COLO668 (cell line): ENCODE results near the gene MAD1L1.
"Not testable (repeated sequence)": the region's sequence is repeated elsewhere in the genome, so short reads cannot be mapped to it uniquely, and the experiment has no call there.

Experiments used
- DNase-seq: peaks from one replicate; lab custom pipeline; 2025; ENCODE audit not compliant: unreplicated experiment; lab: John Stamatoyannopoulos, UW

Gene MAD1L1

DNA sequence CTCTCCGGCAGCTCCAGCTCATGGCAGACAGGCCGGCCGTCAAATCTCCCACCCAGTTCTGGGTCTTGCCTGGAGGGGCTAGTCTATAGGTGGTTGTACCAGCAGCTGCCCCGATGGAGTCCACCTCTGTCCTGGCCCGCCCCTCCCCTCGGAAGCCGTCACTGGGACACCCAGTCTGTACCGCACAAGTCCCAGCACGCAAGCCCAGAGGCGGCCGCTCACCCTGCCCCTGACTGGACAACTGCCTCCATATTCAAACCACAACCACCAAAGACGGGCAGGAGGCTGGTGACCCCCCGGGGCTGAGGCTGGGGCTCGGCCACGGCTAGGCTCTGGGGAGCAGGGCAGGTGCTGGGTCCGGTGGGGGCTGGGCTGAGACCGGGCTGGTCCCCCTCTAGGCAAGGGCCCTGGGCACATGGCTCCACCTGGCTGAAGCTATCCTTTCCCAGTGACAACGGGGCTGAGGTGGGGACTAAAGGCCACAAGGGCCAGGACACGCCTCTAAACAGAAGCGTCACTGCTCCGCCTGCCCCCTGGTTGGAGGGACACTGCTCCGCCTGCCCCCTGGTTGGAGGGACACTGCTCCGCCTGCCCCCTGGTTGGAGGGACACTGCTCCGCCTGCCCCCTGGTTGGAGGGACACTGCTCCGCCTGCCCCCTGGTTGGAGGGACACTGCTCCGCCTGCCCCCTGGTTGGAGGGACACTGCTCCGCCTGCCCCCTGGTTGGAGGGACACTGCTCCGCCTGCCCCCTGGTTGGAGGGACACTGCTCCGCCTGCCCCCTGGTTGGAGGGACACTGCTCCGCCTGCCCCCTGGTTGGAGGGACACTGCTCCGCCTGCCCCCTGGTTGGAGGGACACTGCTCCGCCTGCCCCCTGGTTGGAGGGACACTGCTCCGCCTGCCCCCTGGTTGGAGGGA lies 371.6 kb downstream of the MAD1L1 start:
- not testable (repeated sequence) for DNase-seq

DNA sequence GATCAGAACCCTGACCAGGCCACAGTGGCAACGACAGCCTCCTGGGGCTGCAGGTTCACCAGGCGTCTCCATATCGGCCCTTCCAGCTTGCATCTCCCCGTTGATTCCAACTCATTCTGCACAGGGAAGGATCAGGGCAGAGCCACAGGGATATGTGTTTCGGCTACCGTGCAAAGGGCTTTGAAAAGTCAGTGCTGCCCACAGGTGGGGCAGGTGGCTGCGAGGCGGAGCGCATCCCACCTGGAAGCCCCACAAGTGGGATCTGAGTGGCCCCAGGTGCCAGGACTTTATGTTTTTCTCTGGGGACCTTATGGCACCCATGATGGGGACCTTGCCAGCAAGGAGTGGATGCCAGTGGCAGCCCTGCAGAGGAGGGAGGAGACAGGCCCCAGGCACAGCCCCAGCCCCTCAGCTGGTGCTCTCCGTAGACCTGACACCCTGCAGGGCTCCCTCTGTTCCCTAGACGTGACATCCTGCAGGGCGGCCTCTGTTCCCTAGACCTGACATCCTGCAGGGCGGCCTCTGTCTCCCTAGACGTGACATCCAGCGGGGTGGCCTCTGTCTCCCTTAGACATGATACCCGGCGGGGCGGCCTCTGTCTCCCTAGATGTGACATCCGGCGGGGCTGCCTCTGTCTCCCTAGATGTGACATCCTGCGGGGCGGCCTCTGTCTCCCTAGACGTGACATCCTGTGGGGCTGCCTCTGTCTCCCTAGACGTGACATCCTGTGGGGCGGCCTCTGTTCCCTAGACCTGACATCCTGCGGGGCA lies 373.3 kb downstream of the MAD1L1 start:
- no peak for DNase-seq

DNA sequence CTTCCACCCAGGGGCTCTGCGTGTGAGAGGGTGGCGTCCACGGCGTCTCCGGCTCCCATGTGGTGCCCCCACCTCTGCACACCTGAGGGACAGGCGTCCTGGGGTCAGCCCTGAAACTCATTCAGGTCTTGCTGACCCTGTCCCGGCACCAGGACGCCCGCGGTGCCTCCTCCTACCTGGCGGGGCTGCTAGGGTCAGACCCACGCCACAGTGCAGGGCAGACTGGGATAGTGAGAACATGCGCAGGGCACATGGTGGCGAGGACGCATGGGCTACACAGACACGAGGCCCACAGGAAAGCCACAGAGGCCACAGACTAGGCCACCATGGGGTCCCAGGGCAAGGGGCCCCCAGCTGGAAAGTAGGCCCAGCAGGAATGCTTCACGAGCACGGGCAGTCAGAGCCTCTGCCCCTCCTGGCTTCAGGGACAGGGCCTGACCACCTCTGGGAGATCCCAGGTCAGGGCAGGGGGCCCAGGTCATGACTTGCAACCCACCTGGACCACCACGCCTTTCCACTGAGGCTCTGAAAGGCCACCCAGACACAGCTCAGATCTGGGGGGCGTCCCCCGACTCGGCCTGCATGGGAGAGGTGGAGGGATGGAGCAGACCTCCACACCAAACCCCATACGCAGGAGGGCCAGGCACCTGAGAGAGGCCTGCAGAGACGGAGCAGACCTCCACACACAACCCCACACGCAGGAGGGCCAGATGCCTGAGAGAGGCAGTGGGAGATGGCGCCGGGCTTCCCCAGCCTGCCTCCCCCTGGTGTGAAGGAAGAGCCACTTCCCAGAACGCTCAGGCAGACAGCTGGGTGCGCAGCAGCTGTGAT lies 374.1 kb downstream of the MAD1L1 start:
- no peak for DNase-seq

DNA sequence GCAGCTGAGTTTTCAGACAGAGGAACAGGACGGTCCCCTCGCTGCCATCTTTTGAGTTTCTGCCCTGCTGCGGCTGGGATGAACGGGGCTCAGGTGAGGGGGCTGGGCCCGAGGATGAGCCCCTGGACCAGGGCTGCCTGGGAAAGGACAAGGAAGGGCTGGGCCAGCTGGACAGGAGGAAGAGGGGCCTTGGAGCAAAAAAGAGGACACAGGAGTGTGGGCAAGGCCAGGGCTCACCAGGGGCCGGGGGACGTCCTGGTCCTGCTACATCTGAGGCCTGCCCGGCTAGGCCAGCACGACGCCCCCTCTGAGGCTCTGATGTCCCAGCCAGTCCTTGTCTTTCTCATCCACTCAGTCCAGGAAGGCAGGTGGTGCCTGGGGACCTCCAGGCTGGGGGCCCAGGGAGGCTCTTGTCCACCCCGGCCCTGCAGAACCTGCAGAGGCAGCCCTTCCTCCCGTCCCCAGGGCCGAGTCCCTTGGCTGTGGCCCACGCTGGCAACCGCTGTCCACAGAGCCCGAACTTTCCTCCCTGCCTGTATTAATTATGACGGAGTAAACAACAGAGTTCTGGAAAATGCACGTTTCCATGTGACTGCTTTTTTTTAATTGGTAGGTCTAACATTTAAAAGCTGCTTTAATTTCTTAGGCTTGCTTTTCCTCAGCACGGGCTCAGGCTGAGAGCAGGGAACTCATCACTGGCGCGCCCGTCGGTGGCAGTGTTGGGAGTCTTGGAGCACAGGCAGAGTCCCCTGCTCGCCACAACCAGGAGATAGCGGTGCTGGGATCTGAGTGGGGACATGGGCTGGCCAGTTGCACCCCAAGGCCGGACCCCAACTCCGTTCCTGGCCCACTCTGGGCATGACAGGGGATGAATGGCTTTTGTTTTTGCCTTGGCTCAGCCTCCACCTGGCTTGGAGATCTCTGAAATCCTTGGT lies 375.0 kb downstream of the MAD1L1 start:
- no peak for DNase-seq

DNA sequence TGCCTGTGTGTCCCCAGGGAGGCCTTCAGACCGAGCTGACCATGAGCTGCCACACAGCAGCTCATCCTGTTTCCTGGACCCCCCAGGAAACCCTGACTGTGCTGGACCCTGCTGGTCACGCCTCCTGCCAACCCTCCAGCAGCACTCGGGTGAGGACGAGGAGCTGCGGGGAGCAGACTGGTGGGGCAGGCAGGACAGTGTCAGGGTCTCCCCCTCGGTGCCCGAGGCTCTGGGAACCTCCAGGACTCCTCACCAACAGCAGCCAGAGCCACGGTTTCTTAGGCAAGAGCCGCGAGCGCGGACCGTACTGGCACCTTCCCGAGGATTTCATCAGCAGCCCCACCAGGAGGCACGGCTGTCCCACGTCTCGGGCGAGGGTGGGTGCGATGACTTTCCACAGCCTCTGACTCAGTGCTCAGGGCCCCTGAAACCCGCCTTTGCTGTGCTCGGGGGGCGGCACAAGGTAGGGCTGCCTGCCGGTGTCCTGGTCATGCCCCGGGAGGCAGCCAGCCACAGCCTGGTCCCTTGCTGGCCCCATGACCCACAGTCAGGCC lies 375.8 kb downstream of the MAD1L1 start:
- DNase-seq, result no peak

DNA sequence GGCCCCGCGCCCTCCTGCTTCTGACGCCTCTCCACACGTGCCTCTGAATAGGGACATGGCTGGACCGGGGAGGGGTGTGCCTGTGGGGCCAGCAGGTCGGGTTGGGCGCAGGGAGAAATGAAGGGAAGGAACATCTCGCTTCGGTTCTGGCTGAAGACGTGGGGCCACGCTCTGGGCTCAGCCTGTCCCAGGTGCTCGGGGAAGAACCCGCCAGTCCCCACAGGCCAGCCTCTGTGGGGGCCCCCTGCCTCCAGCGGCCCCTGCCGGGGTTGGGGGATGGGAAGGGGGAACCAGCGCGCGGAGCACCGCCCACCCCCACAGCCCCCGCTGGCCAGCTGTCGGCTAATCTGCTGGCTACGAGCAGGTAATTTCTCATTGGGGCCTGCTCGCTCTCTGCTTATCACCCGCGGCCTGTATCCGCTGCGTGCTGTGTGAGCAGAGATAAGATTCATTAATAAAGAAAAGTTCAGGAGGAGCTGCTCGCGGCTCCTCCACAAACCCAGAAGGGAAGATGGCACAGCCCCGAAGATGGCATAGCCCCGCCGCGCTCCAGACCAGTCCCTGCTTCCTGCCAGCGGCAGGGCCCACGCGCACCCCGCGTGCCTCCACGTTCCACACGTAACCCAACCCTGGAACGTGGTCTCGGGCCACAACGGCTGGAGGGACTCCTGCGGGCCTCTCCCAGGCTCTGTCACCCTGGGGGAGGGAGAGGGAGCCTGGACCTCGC lies 376.4 kb downstream of the MAD1L1 start:
- no peak for DNase-seq

DNA sequence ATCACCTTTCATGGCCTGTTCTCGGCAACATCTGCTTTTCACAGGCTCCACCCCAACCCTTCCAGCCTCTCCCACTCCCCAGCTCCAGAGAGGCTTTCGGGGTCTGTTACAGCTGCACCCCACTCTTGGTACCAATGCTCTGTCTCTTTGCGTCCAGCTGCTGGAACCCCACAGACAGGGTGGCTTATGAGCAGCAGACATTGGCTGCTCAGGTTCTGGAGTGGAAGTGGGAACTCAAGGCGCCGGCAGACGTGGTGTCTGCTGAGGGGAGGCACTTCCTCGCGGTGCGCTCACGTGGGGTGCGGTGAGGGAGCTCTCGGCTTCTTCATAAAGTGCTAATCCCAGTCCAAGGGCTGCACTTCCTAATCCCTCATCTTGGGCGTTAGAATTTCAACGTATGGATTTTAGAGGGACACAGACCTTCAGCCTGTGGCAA lies 377.0 kb downstream of the MAD1L1 start:
- DNase-seq, result no peak

DNA sequence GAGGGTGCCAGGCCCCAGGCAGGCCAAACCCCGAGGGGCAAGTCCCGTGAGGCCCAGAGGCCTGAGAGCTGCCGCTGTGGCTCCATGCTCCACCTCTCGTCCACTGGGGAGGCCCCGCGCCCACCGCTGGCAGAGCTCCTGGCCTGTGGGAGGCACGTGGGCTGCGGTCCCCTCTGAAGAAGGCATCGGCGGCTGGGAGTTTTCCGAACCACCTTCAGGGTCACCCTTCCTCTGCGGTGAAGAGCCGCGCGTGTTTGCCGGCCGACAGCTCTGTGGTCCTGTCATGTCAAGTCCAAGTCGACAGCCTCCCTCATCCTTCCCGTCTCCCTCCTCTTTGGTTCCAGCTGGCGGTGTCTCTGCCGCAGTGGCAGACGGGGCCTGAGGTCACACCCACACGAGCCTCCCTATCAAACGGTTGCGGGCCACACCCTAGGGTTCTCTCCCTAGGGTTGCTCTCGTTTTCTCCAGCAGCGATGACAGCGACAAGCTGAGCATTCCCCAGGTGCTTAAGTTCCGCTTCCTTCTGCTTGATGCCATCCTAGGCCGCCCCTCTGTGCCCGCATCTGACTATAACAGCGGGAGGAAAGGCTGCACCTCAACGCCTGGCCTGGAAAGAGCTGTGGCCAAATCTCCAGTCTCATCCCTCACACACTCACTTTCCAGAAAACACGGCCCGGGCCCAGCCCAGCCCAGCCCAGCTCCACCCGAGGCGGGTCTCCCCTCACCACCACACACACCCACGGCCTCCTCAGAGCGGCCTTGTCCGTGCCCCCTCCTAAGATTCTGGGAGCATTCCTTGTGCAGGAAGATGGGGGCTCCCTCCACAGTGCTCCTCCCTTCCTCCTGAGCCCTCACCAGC lies 377.6 kb downstream of the MAD1L1 start:
- no peak for DNase-seq

DNA sequence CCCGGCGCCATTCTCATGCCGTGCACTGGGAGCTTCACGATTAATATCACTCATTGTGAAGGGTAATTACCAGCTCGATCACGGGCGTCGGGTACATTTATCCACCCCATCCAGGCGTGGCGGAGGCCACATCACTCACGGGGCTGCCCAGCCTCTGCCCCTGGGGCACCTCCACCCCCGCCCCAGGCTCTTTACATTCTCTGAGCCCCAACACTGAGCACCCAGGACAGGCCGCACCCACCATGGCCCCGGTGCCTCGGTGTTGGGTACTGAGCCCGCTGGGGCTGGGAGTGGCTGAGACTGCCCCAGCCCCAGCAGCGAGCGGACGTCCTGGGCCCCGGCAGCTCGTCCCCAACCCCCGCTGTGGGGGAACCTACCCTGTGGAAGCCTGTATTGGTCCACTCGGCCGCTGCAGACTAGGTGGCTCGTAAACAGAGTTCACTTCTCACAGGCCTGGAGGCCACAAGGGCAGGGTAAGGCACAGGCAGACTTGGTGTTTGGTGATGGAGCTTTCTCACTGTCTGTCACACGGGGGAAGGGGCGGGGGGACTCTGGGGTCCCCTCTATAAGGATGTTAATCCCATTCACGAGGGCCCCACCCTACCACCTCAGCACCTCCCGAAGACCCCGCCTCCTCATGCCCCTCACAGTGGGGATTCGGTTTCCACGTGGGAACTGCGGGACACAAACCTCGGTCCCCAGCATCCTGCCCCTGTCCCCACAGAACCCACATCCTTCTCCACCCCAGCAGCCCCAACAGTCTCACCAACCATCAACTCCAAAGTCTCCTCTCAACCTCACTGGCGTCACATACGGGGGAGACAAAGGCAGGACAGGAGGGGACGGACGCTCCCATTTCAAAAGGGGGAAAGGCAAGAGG lies 378.5 kb downstream of the MAD1L1 start:
- DNase-seq, result no peak

DNA sequence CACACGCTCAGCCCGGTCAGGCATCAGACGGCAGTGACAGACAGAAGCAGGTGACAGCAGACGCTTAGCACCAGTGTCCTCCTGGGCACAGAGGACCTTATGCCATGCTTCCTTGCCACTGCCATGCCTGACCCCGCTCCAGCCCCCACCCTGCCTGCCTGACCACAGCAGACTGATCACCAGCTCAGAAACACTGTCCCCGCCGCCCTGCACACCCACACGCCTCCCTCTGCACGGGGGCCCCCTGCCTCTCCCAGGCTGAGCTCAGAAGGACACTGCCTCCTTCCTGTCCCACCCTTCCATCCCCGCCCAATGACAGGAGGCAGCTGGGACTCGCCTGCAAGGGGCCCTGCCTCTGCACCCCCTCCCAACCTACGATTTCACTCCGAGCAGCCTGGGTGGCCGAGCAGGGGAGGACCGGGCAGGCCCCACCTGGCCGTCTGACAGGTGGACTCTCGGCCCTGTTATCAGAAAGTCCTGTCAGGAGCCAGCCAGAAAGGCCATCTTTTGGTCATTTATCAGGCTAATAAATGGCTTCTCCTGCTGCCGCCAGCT lies 379.2 kb downstream of the MAD1L1 start:
- no peak for DNase-seq

DNA sequence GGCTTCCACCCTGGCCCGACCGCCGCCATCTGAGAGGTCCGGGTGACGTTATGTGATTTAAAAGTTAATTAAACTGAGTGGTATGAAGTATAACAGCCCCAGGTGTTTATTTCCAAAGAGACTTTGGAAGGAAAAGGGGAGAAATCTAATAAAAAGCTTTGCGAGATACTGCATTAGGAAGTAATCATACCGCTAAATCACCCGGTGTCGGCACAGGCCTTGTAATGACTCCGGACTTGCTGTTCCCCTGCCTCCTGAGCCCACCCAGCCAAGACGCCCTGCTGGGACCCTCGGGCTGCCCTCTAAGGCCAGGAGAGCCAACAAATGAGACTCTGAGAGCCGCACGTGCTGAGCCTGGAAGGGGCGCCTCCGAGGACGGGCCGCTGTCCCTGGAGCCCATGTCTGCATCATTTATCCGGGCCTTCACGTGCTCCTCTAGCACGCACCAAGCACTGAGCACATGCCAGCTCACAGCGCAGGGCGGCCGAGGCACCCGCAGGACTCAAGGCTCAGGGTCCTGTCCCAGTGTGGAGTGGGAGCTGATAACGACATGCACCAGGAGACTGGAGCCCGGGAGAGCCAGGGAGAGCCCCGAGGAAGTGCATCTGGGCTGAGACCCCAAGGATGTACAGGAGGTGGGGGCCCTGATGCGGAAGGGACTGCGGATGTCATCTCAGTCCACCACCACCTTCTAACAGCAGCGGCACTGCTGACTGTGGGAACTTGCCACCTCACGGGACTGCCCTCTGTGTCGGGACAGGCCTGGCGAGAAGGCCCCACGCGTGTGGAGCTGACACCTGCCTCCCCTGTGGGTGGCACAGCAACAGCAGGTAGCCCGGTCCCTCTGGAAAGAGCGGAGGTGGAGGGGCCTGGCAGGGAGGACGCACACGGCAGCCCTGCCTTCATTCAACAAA lies 380.0 kb downstream of the MAD1L1 start:
- DNase-seq, result no peak

DNA sequence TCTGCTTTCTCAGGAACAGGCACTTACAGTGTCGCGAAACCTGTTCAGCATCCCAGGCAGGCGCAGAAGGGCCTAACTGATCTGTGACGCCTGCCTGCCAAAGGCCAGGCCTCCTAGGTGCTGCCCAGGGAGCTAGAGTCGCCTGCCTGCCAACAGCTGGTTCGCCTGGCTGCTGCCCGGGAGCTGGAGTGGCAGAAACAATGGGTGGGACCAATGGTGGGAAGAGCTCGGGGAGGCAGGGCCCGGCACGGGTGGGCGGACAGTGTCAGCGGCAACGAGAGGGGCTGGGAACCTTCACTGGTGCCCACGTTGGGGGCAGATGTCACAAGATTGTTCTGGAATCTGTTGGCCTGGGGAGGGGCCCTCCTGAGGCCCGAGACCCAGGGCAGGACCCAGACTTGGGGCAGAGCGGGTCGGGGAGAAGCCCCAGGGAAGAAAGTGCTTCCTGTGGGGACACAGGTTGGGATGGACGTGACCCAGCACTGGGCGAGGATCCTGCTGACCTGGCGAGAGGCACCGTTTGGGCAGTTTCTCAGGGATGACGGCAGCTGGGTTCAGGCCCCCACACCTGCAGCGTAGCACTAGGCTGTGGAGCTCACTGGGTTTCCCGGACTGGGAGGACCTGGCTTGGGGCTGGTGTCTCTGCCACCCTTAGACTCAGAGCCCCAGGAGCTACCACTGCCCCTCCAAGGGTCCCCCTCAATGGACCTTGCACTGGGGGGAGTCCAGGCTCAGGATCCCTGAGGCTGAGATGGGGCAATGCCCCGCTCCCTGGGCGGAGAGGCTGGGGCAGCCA lies 380.8 kb downstream of the MAD1L1 start:
- DNase-seq, result no peak

DNA sequence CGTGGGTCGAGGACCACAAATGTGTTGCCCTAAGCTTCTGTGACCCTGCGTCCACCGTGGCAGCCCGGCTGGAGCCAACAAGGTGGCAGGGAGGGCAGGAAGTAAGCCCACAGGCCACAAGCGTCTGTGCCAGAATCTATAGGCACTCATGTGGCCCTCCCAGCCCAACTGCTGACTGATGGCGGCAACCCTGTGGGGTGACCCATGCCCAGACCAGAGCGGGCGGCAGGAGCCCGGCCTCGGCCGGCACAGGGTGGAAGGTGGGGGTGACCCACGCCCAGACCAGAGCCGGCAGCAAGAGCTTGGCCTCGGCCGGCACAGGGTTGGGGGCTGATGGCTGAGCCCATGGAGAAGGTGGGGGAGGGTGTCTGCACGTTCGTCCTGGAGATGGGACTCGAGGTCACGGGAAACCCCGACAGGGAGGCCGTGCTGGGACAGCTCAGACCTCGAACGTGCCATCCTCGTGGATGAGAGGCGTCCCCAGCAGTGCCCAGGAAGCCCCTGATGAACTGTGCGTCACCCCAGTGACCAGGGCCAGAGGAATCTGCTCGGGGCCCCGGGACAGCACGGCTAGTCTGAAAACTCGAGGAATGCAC lies 381.7 kb downstream of the MAD1L1 start:
- no peak for DNase-seq

DNA sequence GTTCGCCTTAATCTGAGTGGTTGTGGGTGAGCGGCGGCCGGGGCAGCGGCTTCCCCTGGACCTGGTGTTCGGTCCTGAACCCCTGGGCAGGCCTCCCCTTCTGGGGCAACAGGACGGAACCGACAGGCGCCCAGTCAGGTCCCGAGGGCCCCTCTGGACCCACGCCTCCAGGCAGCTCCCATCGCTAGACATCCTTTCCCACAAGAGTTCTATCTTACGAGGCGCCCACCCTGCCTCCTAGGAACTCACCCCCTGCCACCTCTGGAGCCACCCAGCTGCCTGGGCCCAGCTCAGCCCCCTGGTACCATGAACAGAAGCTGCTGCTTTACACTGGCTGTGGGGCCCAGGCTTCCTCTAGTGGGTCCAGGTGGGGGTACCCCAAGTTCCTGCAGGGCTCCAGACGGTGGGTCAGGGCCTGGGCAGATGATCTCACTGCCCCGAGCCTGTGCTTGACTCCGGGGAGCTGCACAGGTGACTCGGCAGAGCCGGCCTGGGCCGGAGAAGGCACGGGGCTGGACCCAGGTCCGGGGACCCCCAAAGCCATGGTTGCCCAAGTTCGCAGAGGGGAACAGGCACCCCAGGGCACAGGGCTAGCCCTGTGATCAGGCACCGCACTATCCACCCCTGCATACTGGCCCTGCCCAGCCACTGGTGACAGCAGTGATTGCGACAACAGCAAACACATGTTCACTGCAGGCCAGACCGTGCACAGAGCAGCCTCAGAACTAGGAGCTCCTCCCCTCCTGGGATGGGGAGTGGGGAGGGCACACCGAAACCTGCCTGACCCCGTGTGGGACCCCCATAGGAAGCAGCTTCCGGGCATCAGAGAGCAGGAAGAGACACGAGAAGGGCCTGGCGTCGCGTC lies 382.4 kb downstream of the MAD1L1 start:
- DNase-seq, result no peak
